ENCODE data around the gene ZC3H7A.
"Not testable (repeated sequence)": the region's sequence is repeated elsewhere in the genome, so short reads cannot be mapped to it uniquely, and the experiment has no call there.

ZC3H7A gene

DNA sequence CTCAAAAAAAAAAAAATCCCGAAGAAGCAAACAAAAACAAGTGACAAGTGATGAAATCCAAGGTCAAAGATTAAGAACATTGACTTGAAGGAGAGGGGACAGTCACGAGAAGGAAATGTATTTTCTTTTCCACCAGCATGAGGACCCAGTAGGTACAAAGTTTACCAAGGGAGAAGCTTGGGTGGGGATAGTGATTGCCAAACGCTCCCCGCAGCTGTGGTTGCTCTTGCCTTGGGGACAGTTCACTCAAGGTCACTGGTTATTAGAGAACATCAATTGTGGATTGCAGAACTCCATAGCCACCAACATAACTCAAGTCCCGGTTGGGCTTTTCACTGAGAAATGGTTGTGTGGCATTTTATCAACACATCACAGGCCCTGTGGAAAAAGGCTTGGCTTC lies 27.3 kb upstream of the ZC3H7A start:
- no peak for DNase-seq (ENCODE audit: low spot score)
- TF ChIP-seq, protein P1, sequence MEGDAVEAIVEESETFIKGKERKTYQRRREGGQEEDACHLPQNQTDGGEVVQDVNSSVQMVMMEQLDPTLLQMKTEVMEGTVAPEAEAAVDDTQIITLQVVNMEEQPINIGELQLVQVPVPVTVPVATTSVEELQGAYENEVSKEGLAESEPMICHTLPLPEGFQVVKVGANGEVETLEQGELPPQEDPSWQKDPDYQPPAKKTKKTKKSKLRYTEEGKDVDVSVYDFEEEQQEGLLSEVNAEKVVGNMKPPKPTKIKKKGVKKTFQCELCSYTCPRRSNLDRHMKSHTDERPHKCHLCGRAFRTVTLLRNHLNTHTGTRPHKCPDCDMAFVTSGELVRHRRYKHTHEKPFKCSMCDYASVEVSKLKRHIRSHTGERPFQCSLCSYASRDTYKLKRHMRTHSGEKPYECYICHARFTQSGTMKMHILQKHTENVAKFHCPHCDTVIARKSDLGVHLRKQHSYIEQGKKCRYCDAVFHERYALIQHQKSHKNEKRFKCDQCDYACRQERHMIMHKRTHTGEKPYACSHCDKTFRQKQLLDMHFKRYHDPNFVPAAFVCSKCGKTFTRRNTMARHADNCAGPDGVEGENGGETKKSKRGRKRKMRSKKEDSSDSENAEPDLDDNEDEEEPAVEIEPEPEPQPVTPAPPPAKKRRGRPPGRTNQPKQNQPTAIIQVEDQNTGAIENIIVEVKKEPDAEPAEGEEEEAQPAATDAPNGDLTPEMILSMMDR (conservative IDR thresholded peaks at IDR 0.05; ENCODE audit: low read depth): no peak
- ChIA-PET CTCF (interaction anchor here (0.8 kb wide), 1 partner anchor 27 kb away, joined by 4 read pairs; no protein-coding TSS in a partner anchor), POLR2A (ENCODE audit: low non-redundant PET) (no interaction called here)
- no peak overlapping the region for H3K27ac ChIP-seq

DNA sequence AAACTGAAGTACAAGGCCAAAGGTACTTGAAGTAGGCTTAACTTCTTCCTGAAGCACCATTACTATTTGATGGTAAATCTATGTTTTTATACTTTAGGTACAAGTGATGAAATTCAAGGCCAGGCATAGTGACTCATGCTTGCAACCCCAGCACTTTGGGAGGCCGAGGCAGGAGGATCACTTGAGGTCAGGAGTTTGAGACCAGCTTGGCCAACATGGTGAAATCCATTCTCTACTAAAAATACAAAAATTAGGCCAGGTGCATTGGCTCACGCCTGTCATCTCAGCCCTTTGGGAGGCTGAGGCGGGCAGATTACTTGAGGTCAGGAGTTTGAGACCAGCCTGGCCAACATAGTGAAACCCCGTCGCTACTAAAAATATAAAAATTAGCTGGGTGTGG lies 26.6 kb upstream of the ZC3H7A start:
- POLR2A ChIA-PET (ENCODE audit: low non-redundant PET); CTCF ChIA-PET; DNase-seq (ENCODE audit: low spot score); H3K27ac ChIP-seq: not testable (repeated sequence)

DNA sequence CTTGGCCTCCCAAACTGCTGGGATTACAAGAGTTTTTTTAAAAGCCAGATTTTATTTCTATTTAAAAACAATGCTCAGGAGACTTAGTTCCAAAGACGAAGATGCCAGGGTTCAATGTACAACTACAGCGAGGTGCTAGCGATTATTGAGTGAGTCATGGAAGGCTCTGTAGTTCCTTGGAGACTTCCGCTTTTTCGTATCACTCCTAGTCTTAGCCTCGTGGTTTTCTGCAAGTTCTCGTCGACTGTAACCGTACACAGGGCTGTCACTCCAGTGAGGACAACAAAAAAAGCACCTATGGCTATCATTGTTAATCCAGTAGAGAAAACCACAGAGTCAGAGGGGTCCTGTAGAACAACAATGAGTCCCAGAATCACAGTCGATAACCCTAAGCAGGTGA lies 22.7 kb upstream of the ZC3H7A start:
- H3K27ac ChIP-seq: no peak overlapping the region
- CTCF ChIA-PET: no interaction called here
- TF ChIP-seq, protein P1 (conservative IDR thresholded peaks at IDR 0.05; ENCODE audit: low read depth): no peak
- POLR2A ChIA-PET (ENCODE audit: low non-redundant PET): interaction anchor here (0.6 kb wide), 1 partner anchor 188 kb away, joined by 3 read pairs; no protein-coding TSS in a partner anchor
- no peak for DNase-seq (ENCODE audit: low spot score)

DNA sequence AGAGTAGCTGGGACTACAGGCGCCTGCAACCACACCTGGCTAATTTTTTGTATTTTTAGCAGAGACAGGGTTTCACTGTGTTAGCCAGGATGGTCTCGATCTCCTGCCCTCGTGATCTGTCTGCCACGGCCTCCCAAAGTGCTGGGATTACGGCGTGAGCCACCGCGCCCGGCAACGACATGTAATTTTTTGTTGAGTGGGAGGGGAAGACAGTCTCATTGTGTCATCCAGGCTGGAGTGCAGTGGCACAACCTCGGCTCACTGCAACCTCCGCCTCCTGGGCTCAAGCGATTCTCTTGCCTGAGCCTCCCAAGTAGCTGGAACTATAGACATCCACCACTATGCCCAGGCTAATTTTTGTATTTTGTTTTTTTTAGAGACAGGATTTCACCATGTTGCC lies 21.9 kb upstream of the ZC3H7A start:
- DNase-seq (ENCODE audit: low spot score); H3K27ac ChIP-seq; CTCF ChIA-PET: not testable (repeated sequence)
- POLR2A ChIA-PET (ENCODE audit: low non-redundant PET): interaction anchor here (0.7 kb wide), 1 partner anchor 18 kb away, joined by 3 read pairs; no protein-coding TSS in a partner anchor

DNA sequence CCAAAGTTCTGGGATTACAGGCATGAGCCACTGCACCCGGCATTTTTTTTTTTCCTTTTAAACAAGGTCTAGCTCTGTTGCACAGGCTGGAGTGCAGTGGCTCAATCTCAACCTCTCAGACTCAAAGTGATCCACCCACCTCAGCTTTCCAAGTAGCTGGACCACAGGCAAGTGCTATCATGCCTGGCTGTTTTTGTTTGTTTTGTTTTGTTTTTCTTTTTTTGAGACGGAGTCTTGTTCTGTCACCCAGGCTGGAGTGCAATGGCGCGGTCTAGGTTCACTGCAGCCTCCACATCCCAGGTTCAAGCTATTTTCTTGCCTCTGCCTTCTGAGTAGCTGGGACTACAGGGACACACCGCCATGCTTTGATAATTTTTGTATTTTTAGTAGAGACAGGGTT lies 19.1 kb upstream of the ZC3H7A start:
- TF ChIP-seq, protein P1 (conservative IDR thresholded peaks at IDR 0.05; ENCODE audit: low read depth): no peak
- H3K27ac ChIP-seq: 0 out of 2 replicates have a peak overlapping the region, but pooled peaks have one; percentile 2
- ChIA-PET POLR2A (ENCODE audit: low non-redundant PET) (no interaction called here), CTCF (no interaction called here)
- DNase-seq (ENCODE audit: low spot score): no peak

DNA sequence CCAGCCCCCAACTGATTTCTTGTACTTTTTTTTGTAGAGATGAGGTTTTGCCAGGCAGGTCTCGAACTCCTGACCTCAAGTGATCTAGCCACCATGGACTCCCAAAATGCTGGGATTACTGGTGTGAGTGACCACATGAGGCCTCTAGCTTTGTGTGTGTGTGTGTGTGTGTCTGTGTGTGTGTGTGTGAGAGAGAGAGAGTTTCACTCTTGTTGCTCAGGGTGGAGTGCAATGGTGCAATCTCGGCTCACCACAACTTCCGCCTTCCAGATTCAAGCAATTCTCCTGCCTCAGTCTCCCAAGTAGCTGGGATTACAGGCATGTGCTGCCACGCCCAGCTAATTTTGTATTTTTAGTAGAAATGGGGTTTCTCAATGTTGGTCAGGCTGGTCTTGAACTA lies 17.7 kb upstream of the ZC3H7A start:
- POLR2A ChIA-PET (ENCODE audit: low non-redundant PET); H3K27ac ChIP-seq; DNase-seq (ENCODE audit: low spot score); CTCF ChIA-PET: not testable (repeated sequence)

DNA sequence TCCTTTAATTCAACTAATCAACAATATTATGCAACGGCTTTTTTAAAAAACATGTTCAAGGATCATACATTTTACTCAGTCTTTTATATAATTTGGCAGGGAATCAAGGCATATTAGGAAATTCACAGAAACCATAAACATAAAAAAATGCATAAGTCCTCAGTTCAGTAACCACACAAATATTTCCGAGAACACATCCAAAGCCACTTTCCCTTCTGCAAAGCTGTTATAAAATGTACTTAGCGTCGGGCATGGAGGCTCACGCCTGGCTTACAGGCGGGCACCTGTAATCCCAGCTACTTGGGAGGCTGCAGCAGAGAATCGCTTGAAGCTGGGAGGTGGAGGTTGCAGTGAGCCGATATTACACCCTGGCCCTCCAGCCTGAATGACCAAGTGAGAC lies 9.7 kb upstream of the ZC3H7A start:
- peak overlapping the region; percentile 40 for H3K27ac ChIP-seq
- ChIA-PET POLR2A (ENCODE audit: low non-redundant PET) (no interaction called here), CTCF (no interaction called here)
- TF ChIP-seq, protein P1 (conservative IDR thresholded peaks at IDR 0.05; ENCODE audit: low read depth): no peak
- no peak for DNase-seq (ENCODE audit: low spot score)

DNA sequence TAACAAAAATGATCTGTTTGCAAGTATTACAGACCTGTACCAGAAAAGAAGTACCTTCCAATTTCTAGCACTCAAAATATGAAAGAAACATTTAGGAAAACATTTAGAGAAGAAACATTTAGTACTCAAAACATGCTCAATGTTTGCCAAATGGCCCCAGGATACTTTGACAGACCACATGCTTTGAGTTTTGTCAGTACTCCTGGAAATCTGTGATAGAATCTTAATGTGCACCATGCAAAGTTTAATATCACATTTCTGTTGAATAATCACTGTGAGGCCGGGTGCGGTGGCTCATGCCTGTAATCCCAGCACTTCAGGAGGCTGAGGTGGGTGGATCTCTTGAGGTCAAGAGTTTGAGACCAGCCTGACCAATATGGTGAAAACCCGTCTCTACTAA lies 8.5 kb upstream of the ZC3H7A start:
- ChIA-PET POLR2A (ENCODE audit: low non-redundant PET) (no interaction called here), CTCF (no interaction called here)
- H3K27ac ChIP-seq: no peak overlapping the region
- TF ChIP-seq, protein P1 (conservative IDR thresholded peaks at IDR 0.05; ENCODE audit: low read depth): no peak
- no peak for DNase-seq (ENCODE audit: low spot score)

Measured in RWPE1 (cell line).